ENCODE results near the gene ABCF2. TPM values are rescaled to one million over a fixed set of nuclear protein-coding genes. Genes with fewer than 3 reads are reported as not detected.

ABCF2 gene
- total RNA-seq, 4 donors from 2014 or later, result 10.0 to 30.8 (median 27.8) TPM

GRCh38 chr7:151223728-151224127, 3.3 kb downstream of the ABCF2 start:
- no peaks in the 10 kb centered on the region for H3K9me3 ChIP-seq
- TF ChIP-seq EP300 (IDR thresholded peaks at IDR 0.05; ENCODE audit: low read depth) (no peak), POLR2A (IDR thresholded peaks at IDR 0.05) (no peak), CTCF (IDR thresholded peaks at IDR 0.05) (no peak), POLR2AphosphoS5 (IDR thresholded peaks at IDR 0.05) (no peak)
- peaks cover 14 to 27% (median 24%) of the 10 kb centered on the region in 4 donors for H3K4me1 ChIP-seq
- in situ Hi-C loops (cut with MboI; ENCODE audit: low pct_ligation_motif_present in 1 of 4, low pct_unique_long_range_greater_than_20kb in 1 of 4, low sequenced_read_pairs in 3 of 4), result no loop called here
- DNase-seq, result no peak
- no peak overlapping the region for H3K27ac ChIP-seq
- H3K27me3 ChIP-seq, result no peaks in the 10 kb centered on the region
- intact Hi-C loops (cut with DNase I; ENCODE audit: low total_unique reads), result no loop called here
- 92 to 96% methylated on average over 6 to 14 of the region's 14 CpGs for WGBS, 2 donors (ENCODE audit: low coverage in 1 of 2)
- peaks cover 0 to 45% (median 17%) of the 10 kb centered on the region in 4 donors for H3K36me3 ChIP-seq
- no peak overlapping the region for H3K4me3 ChIP-seq

- WGBS, 2 donors (ENCODE audit: low coverage in 1 of 2), result 91% methylated on average over 9 of the region's 9 CpGs; no CpG with 5 or more reads in 1 of the 2 donors
- intact Hi-C loops (cut with DNase I; ENCODE audit: low total_unique reads), result no loop called here
- Histone ChIP-seq H3K4me3 (no peak overlapping the region), H3K9me3 (no peaks in the 10 kb centered on the region), H3K4me1 (peaks cover 0 to 6% (median 0%) of the 10 kb centered on the region in 4 donors), H3K36me3 (peaks cover 0 to 75% (median 34%) of the 10 kb centered on the region in 4 donors), H3K27me3 (no peaks in the 10 kb centered on the region), H3K27ac (no peak overlapping the region)
- in situ Hi-C loops (cut with MboI; ENCODE audit: low pct_ligation_motif_present in 1 of 4, low pct_unique_long_range_greater_than_20kb in 1 of 4, low sequenced_read_pairs in 3 of 4), result no loop called here
- DNase-seq, result no peak
- TF ChIP-seq POLR2A (IDR thresholded peaks at IDR 0.05) (no peak), EP300 (IDR thresholded peaks at IDR 0.05; ENCODE audit: low read depth) (no peak), CTCF (IDR thresholded peaks at IDR 0.05) (no peak), POLR2AphosphoS5 (IDR thresholded peaks at IDR 0.05) (no peak)
Measured at GRCh38 chr7:151218170-151218569, 8.8 kb downstream of the ABCF2 start.

GRCh38 chr7:151215396-151215795, 11.6 kb downstream of the ABCF2 start:
- in situ Hi-C loops (cut with MboI; ENCODE audit: low pct_ligation_motif_present in 1 of 4, low pct_unique_long_range_greater_than_20kb in 1 of 4, low sequenced_read_pairs in 3 of 4), result no loop called here
- Histone ChIP-seq H3K27me3 (no peaks in the 10 kb centered on the region), H3K4me1 (peaks cover 0 to 6% (median 0%) of the 10 kb centered on the region in 4 donors), H3K4me3 (no peak overlapping the region), H3K36me3 (peaks cover 0 to 51% (median 25%) of the 10 kb centered on the region in 4 donors), H3K9me3 (no peaks in the 10 kb centered on the region), H3K27ac (peak overlapping the region in 2 of 4 donors; percentile 25 to 55)
- intact Hi-C loops (cut with DNase I; ENCODE audit: low total_unique reads), result no loop called here
- no peak for DNase-seq
- WGBS, 2 donors (ENCODE audit: low coverage in 1 of 2), result 79 to 100% methylated on average over 1 to 5 of the region's 5 CpGs
- TF ChIP-seq POLR2AphosphoS5 (IDR thresholded peaks at IDR 0.05) (no peak), POLR2A (IDR thresholded peaks at IDR 0.05) (no peak), CTCF (IDR thresholded peaks at IDR 0.05) (no peak), EP300 (IDR thresholded peaks at IDR 0.05; ENCODE audit: low read depth) (no peak)

GRCh38 chr7:151213826-151214225, 13.2 kb downstream of the ABCF2 start:
- WGBS, 2 donors (ENCODE audit: low coverage in 1 of 2), result 89% methylated on average over 3 of the region's 3 CpGs; no CpG with 5 or more reads in 1 of the 2 donors
- Histone ChIP-seq H3K4me1 (peaks cover 0 to 6% (median 0%) of the 10 kb centered on the region in 4 donors), H3K27me3 (no peaks in the 10 kb centered on the region), H3K36me3 (peaks cover 0 to 42% (median 20%) of the 10 kb centered on the region in 4 donors), H3K9me3 (no peaks in the 10 kb centered on the region), H3K4me3 (no peak overlapping the region), H3K27ac (no peak overlapping the region)
- no peak for DNase-seq
- TF ChIP-seq EP300 (IDR thresholded peaks at IDR 0.05; ENCODE audit: low read depth), result no peak
- TF ChIP-seq POLR2AphosphoS5 (IDR thresholded peaks at IDR 0.05), result no peak
- no peak for TF ChIP-seq POLR2A (IDR thresholded peaks at IDR 0.05)
- TF ChIP-seq CTCF (IDR thresholded peaks at IDR 0.05), result no peak
- in situ Hi-C loops (cut with MboI; ENCODE audit: low pct_ligation_motif_present in 1 of 4, low pct_unique_long_range_greater_than_20kb in 1 of 4, low sequenced_read_pairs in 3 of 4) (no loop called here), intact Hi-C loops (cut with DNase I; ENCODE audit: low total_unique reads) (no loop called here)
